ENCODE results near the gene COQ3. TPM values are rescaled to one million over a fixed set of nuclear protein-coding genes. Genes with fewer than 3 reads are reported as not detected.

The COQ3 gene
- total RNA-seq, 2 experiments from 2014 or later: 1.8 to 2.2 TPM

GRCh38 chr6:99347804-99348203, 46.2 kb downstream of the COQ3 start:
- Histone ChIP-seq H3K4me1 (ENCODE audit: insufficient read depth, low read length) (peaks cover 6% of the 10 kb centered on the region), H3K36me3 (ENCODE audit: insufficient read depth, low read length) (no peaks in the 10 kb centered on the region), H3K27ac (ENCODE audit: low read depth in 1 of 2, low read length in 2 of 2) (no peak overlapping the region), H3K4me3 (ENCODE audit: low read length) (no peak overlapping the region), H3K9me3 (ENCODE audit: control insufficient read depth in 1 of 2, insufficient read depth in 1 of 2, low read length in 2 of 2) (no peaks in the 10 kb centered on the region), H3K27me3 (ENCODE audit: control insufficient read depth in 1 of 2, insufficient read depth in 2 of 2, low read length in 2 of 2) (peaks cover 40 to 51% of the 10 kb centered on the region in 2 experiments)
- H3K36me3 Mint-ChIP-seq (ENCODE audit: low read depth): no peaks in the 10 kb centered on the region
- no peak overlapping the region for H3K4me3 Mint-ChIP-seq
- intact Hi-C loops (cut with DNase I, micrococcal nuclease): no loop called here
- no peak for TF ChIP-seq CTCF (IDR thresholded peaks at IDR 0.05)
- H3K4me1 Mint-ChIP-seq (ENCODE audit: low read depth): peaks cover 5% of the 10 kb centered on the region
- POLR2A ChIA-PET: no interaction called here
- H3K27me3 Mint-ChIP-seq: peaks cover 86% of the 10 kb centered on the region
- no peak for DNase-seq
- CTCF ChIA-PET: no interaction called here
- no peak overlapping the region for H3K27ac Mint-ChIP-seq
- no peak for ATAC-seq (ENCODE audit: poor library complexity)
- H3K9me3 Mint-ChIP-seq: no peaks in the 10 kb centered on the region

GRCh38 chr6:99346595-99346994, 47.4 kb downstream of the COQ3 start:
- H3K27me3 ChIP-seq (ENCODE audit: control insufficient read depth in 1 of 2, insufficient read depth in 2 of 2, low read length in 2 of 2): peaks cover 36 to 46% of the 10 kb centered on the region in 2 experiments
- H3K27ac ChIP-seq (ENCODE audit: low read depth in 1 of 2, low read length in 2 of 2): no peak overlapping the region
- Mint-ChIP-seq H3K36me3 (ENCODE audit: low read depth) (no peaks in the 10 kb centered on the region), H3K9me3 (no peaks in the 10 kb centered on the region), H3K27me3 (peaks cover 78% of the 10 kb centered on the region), H3K4me1 (ENCODE audit: low read depth) (peaks cover 5% of the 10 kb centered on the region), H3K27ac (no peak overlapping the region), H3K4me3 (no peak overlapping the region)
- ChIA-PET POLR2A (no interaction called here), CTCF (no interaction called here)
- DNase-seq: no peak
- no peak for ATAC-seq (ENCODE audit: poor library complexity)
- TF ChIP-seq CTCF (IDR thresholded peaks at IDR 0.05): no peak
- H3K4me3 ChIP-seq (ENCODE audit: low read length): no peak overlapping the region
- intact Hi-C loops (cut with DNase I, micrococcal nuclease): no loop called here
- no peaks in the 10 kb centered on the region for H3K9me3 ChIP-seq (ENCODE audit: control insufficient read depth in 1 of 2, insufficient read depth in 1 of 2, low read length in 2 of 2)
- H3K4me1 ChIP-seq (ENCODE audit: insufficient read depth, low read length): peaks cover 6% of the 10 kb centered on the region
- H3K36me3 ChIP-seq (ENCODE audit: insufficient read depth, low read length): no peaks in the 10 kb centered on the region

- TF ChIP-seq CTCF (IDR thresholded peaks at IDR 0.05): no peak
- Mint-ChIP-seq H3K9me3 (no peaks in the 10 kb centered on the region), H3K36me3 (ENCODE audit: low read depth) (no peaks in the 10 kb centered on the region), H3K4me1 (ENCODE audit: low read depth) (peaks cover 2% of the 10 kb centered on the region), H3K27me3 (peaks cover 64% of the 10 kb centered on the region), H3K27ac (no peak overlapping the region), H3K4me3 (no peak overlapping the region)
- peaks cover 6% of the 10 kb centered on the region for H3K4me1 ChIP-seq (ENCODE audit: insufficient read depth, low read length)
- POLR2A ChIA-PET: no interaction called here
- ATAC-seq (ENCODE audit: poor library complexity) (no peak), DNase-seq (no peak)
- H3K27ac ChIP-seq (ENCODE audit: low read depth in 1 of 2, low read length in 2 of 2): no peak overlapping the region
- peaks cover 24 to 31% of the 10 kb centered on the region in 2 experiments for H3K27me3 ChIP-seq (ENCODE audit: control insufficient read depth in 1 of 2, insufficient read depth in 2 of 2, low read length in 2 of 2)
- intact Hi-C loops (cut with DNase I, micrococcal nuclease): no loop called here
- no peak overlapping the region for H3K4me3 ChIP-seq (ENCODE audit: low read length)
- H3K36me3 ChIP-seq (ENCODE audit: insufficient read depth, low read length): no peaks in the 10 kb centered on the region
- no peaks in the 10 kb centered on the region for H3K9me3 ChIP-seq (ENCODE audit: control insufficient read depth in 1 of 2, insufficient read depth in 1 of 2, low read length in 2 of 2)
- CTCF ChIA-PET: no interaction called here
Observed at GRCh38 chr6:99345164-99345563, 48.8 kb downstream of the COQ3 start.
